Motor neuron (in vitro differentiated cells): ENCODE results near the gene EVL. TPM values are rescaled to one million over a fixed set of nuclear protein-coding genes. Genes with fewer than 3 reads are reported as not detected.

Experiments
- ATAC-seq, 8 experiments: fragments of 200-7000 bp; cut with Tn5 transposase; replicated peaks in 6 of 8; 2 replicates each; pipeline ENCODE4 v1.8.0; 2021; ENCODE audit warnings: mild to moderate bottlenecking in 8 of 8, moderate library complexity in 8 of 8
- H3K27ac ChIP-seq, 2 donors: fragments of 250-450 bp; sonication (Bioruptor Pico); 2 replicates each; pipeline ENCODE4 v1.9.0; 2021; ENCODE audit warnings: antibody characterized with exemption in 2 of 2, mild to moderate bottlenecking in 2 of 2, moderate library complexity in 1 of 2
- H3K4me1 ChIP-seq, 2 donors: fragments of 250-450 bp; sonication (Bioruptor Pico); replicated peaks in 1 of 2; 2 replicates each; pipeline ENCODE4 v1.6.1; 2021; ENCODE audit warnings: antibody characterized with exemption in 2 of 2, mild to moderate bottlenecking in 2 of 2, moderate library complexity in 1 of 2
- H3K4me3 ChIP-seq, 5 donors: fragments of 250-450 bp; sonication (Bioruptor Pico); 2 replicates each; pipeline ENCODE4 v1.9.0; 2021; ENCODE audit warnings: antibody characterized with exemption in 5 of 5, mild to moderate bottlenecking in 5 of 5, moderate library complexity in 4 of 5
- WGBS, 10 experiments: fragments of 450-650 bp; shearing (Covaris generic); methylation state at CpG; one replicate each; pipeline ENCODE4 v1.0.0; 2022; 5-methylcytosine and 5-hydroxymethylcytosine counted together
- in situ Hi-C, 9 experiments: fragments of 400-800 bp; cut with MboI; loops; one replicate each; pipeline ENCODE4 v1.15.0; 2021; ENCODE audit warnings: low sequenced_read_pairs in 9 of 9, low pct_unique_long_range_greater_than_20kb in 2 of 9; ENCODE audit not compliant: unreplicated experiment in 9 of 9
- total RNA-seq, 8 experiments: library from RNA; unstranded; fragments of 300-600 nt; gene quantifications; 2 replicates each; pipeline versions ENCODE4 v1.2.3 to v1.2.4, GENCODE V29; 2022

The EVL gene
- total RNA-seq, 8 experiments from 2014 or later = 9.5 to 178 (median 119) TPM

GRCh38 chr14:100104006-100104352 lies 38.8 kb downstream of the EVL start:
- in situ Hi-C loops = loop anchor here in 3 of 9 experiments (10.0 to 25.0 kb wide), 2 partner anchors 117 to 119 kb away; no protein-coding TSS in a partner anchor
- ATAC-seq = no peak
- Histone ChIP-seq H3K4me3 (no peak overlapping the region), H3K27ac (no peak overlapping the region), H3K4me1 (peaks cover 0 to 2% of the 10 kb centered on the region in 2 donors)
- WGBS, 10 experiments = 80 to 100% (median 87%) methylated on average over 1 to 4 of the region's 4 CpGs; no CpG with 5 or more reads in 5 of the 10 experiments

- H3K4me3 ChIP-seq = no peak overlapping the region
- 68 to 100% (median 92%) methylated on average over 1 to 5 of the region's 7 CpGs; no CpG with 5 or more reads in 1 of the 10 experiments for WGBS, 10 experiments
- in situ Hi-C loops = loop anchor here in 3 of 9 experiments (10.0 to 25.0 kb wide), 2 partner anchors 117 to 120 kb away; no protein-coding TSS in a partner anchor
- H3K27ac ChIP-seq = no peak overlapping the region
- H3K4me1 ChIP-seq = peaks cover 0 to 2% of the 10 kb centered on the region in 2 donors
- no peak for ATAC-seq
Observed at GRCh38 chr14:100104523-100105300, 39.5 kb downstream of the EVL start.

GRCh38 chr14:100105357-100106169 lies 40.3 kb downstream of the EVL start:
- in situ Hi-C loops = loop anchor here in 3 of 9 experiments (10.0 to 25.0 kb wide), 2 partner anchors 118 to 121 kb away; no protein-coding TSS in a partner anchor
- no peak for ATAC-seq
- 78 to 100% (median 96%) methylated on average over 2 to 10 of the region's 16 CpGs; no CpG with 5 or more reads in 1 of the 10 experiments for WGBS, 10 experiments
- Histone ChIP-seq H3K27ac (no peak overlapping the region), H3K4me3 (no peak overlapping the region), H3K4me1 (peaks cover 0 to 2% of the 10 kb centered on the region in 2 donors)

GRCh38 chr14:100106250-100107112 lies 41.3 kb downstream of the EVL start:
- Histone ChIP-seq H3K4me3 (no peak overlapping the region), H3K27ac (no peak overlapping the region), H3K4me1 (peaks cover 0 to 2% of the 10 kb centered on the region in 2 donors)
- 91 to 100% (median 99%) methylated on average over 1 to 14 of the region's 17 CpGs for WGBS, 10 experiments
- no peak for ATAC-seq
- in situ Hi-C loops = loop anchor here in 3 of 9 experiments (10.0 to 25.0 kb wide), 2 partner anchors 119 to 122 kb away; no protein-coding TSS in a partner anchor

GRCh38 chr14:100107236-100107635 lies 42.0 kb downstream of the EVL start:
- peaks cover 0 to 2% of the 10 kb centered on the region in 2 donors for H3K4me1 ChIP-seq
- in situ Hi-C loops = loop anchor here in 3 of 9 experiments (10.0 to 25.0 kb wide), 2 partner anchors 120 to 122 kb away; no protein-coding TSS in a partner anchor
- no peak overlapping the region for H3K4me3 ChIP-seq
- H3K27ac ChIP-seq = no peak overlapping the region
- WGBS, 10 experiments = 33 to 100% (median 95%) methylated on average over 1 to 3 of the region's 5 CpGs; no CpG with 5 or more reads in 4 of the 10 experiments
- ATAC-seq = no peak

GRCh38 chr14:100108042-100108825 lies 43.0 kb downstream of the EVL start:
- 17 to 100% (median 32%) methylated on average over 1 to 8 of the region's 13 CpGs; no CpG with 5 or more reads in 2 of the 10 experiments for WGBS, 10 experiments
- H3K4me1 ChIP-seq = peaks cover 0 to 2% of the 10 kb centered on the region in 2 donors
- ATAC-seq = peak; percentile 83 to 97 (median 95)
- in situ Hi-C loops = loop anchor here in 3 of 9 experiments (10.0 to 25.0 kb wide), 2 partner anchors 121 to 123 kb away; no protein-coding TSS in a partner anchor
- no peak overlapping the region for H3K27ac ChIP-seq
- no peak overlapping the region for H3K4me3 ChIP-seq

GRCh38 chr14:100108840-100109593 lies 43.8 kb downstream of the EVL start:
- ATAC-seq = peak in 6 of 8 experiments; percentile 7 to 48 (median 33)
- in situ Hi-C loops = loop anchor here in 3 of 9 experiments (10.0 to 25.0 kb wide), 2 partner anchors 122 to 124 kb away; no protein-coding TSS in a partner anchor
- H3K4me3 ChIP-seq = no peak overlapping the region
- no peak overlapping the region for H3K27ac ChIP-seq
- 52 to 100% (median 86%) methylated on average over 1 to 5 of the region's 10 CpGs; no CpG with 5 or more reads in 2 of the 10 experiments for WGBS, 10 experiments
- peaks cover 0 to 2% of the 10 kb centered on the region in 2 donors for H3K4me1 ChIP-seq

GRCh38 chr14:100109594-100109955 lies 44.4 kb downstream of the EVL start:
- Histone ChIP-seq H3K27ac (no peak overlapping the region), H3K4me1 (peaks cover 0 to 2% of the 10 kb centered on the region in 2 donors), H3K4me3 (no peak overlapping the region)
- 80 to 100% (median 100%) methylated on average over 1 to 5 of the region's 9 CpGs; no CpG with 5 or more reads in 4 of the 10 experiments for whole genome bisulfite sequencing, 10 experiments
- in situ Hi-C loops = loop anchor here in 3 of 9 experiments (10.0 to 25.0 kb wide), 2 partner anchors 122 to 125 kb away; no protein-coding TSS in a partner anchor
- no peak for ATAC-seq

- no peak overlapping the region for H3K27ac ChIP-seq
- ATAC-seq = no peak
- 0 to 100% (median 93%) methylated on average over 1 to 4 of the region's 6 CpGs; no CpG with 5 or more reads in 4 of the 10 experiments for WGBS, 10 experiments
- peaks cover 0 to 2% of the 10 kb centered on the region in 2 donors for H3K4me1 ChIP-seq
- in situ Hi-C loops = loop anchor here in 1 of 9 experiments (25.0 kb wide), 1 partner anchor 124 kb away; no protein-coding TSS in a partner anchor
- no peak overlapping the region for H3K4me3 ChIP-seq
Observed at GRCh38 chr14:100110816-100111215, 45.6 kb downstream of the EVL start.

GRCh38 chr14:100111931-100112704 lies 46.9 kb downstream of the EVL start:
- Histone ChIP-seq H3K4me3 (no peak overlapping the region), H3K4me1 (peaks cover 0 to 2% of the 10 kb centered on the region in 2 donors), H3K27ac (no peak overlapping the region)
- ATAC-seq = no peak
- in situ Hi-C loops = loop anchor here in 1 of 9 experiments (25.0 kb wide), 1 partner anchor 125 kb away; no protein-coding TSS in a partner anchor
- WGBS, 10 experiments = 84 to 100% (median 94%) methylated on average over 1 to 7 of the region's 11 CpGs; no CpG with 5 or more reads in 1 of the 10 experiments
